Suprapubic skin (tissue), 3 donors: ENCODE results near the gene ACER3.

ENCODE experiments used
- CTCF ChIP-seq, 2 donors: fragments of 200-600 bp in 1 of 2; fragments of 450-650 bp in 1 of 2; sonication (generic) in 1 of 2; IDR thresholded peaks; one replicate each; pipeline ENCODE4 v1.5.1; 2016 to 2019; ENCODE audit warnings: antibody characterized with exemption in 2 of 2, mild to moderate bottlenecking in 1 of 2, moderate library complexity in 1 of 2
- POLR2A ChIP-seq, 2 donors: fragments of 450-650 bp; IDR thresholded peaks; one replicate each; pipeline ENCODE4 v1.6.1; 2017; ENCODE audit warnings: antibody characterized with exemption in 2 of 2, mild to moderate bottlenecking in 2 of 2, moderate library complexity in 2 of 2

- TF ChIP-seq CTCF (IDR thresholded peaks at IDR 0.05), result no peak
- no peak for TF ChIP-seq POLR2A (IDR thresholded peaks at IDR 0.05)
These were observed 148.9 kb downstream of the ACER3 start for GRCh38 chr11:77009533-77010160.
